HG02610 (cell line): Measurements from ENCODE around the gene SEC14L1.
"Not testable (repeated sequence)": the region's sequence is repeated elsewhere in the genome, so short reads cannot be mapped to it uniquely, and the experiment has no call there.

ENCODE experiments used
- ATAC-seq: cut with Tn5 transposase; IDR thresholded peaks from one replicate; pipeline ENCODE4 v1.9.1; 2021; ENCODE audit warnings: mild to moderate bottlenecking, moderate library complexity; ENCODE audit not compliant: unreplicated experiment

Gene SEC14L1

DNA sequence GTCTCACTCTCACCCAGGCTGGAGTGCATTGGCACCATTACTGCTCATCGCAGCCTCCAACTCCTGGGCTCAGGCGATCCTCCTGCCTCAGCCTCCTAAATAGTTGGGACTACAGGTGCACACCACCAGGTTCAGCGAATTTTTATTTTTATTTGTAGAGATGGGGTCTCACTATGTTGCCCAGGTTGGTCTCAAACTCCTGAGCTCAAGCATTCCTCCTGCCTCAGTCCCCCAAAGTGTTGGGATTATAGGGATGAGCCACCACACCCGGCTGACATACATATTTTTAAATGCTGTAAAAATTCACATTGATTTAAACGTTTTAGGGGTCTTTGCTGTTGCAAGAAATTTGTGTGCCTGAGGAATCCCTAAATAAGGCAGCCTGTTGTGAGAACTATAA, 24.8 kb upstream of the SEC14L1 start:
- ATAC-seq: no peak

DNA sequence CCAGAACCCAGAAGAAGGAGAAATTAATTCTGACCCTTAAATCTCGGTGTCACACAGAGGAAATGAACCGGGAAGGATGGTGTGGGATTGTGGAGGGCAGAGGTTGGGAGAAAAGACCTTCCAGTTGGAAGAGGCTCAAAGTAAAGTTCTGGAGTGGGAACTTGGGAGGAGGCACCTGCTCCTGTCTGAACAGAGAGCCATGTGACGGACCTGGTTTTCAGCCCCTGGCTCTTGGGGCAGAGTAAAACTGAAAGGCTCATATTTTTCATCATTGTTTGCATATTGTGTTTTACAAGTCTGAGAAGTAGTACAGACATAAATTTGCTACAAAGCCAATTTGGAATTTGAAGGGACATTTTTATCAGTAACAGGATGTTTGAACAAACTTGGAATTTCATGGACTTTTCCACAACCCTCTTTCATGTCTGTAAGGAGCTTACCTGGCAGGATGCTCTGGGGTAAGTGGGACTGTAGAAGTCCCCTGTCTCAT, 24.4 kb upstream of the SEC14L1 start:
- no peak for ATAC-seq

DNA sequence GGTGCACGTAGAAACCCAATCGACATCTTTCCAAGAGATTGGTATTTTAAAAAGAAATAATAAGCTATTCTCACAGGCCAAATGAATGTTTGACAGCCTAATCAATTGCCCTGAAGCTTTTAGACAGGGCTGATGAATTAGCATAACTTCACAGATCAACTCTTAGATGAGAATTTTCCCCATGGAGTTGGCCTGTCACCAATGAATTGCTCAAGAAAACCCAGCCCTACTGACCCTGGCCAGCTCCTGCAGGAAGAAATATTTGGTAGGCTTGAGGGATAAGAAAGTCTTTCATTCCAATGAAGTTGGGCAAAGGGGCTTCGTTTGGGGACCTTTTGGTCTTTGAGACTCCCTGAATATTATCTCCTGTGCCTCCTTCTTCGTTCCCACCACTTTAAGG, 23.4 kb upstream of the SEC14L1 start:
- ATAC-seq: no peak

DNA sequence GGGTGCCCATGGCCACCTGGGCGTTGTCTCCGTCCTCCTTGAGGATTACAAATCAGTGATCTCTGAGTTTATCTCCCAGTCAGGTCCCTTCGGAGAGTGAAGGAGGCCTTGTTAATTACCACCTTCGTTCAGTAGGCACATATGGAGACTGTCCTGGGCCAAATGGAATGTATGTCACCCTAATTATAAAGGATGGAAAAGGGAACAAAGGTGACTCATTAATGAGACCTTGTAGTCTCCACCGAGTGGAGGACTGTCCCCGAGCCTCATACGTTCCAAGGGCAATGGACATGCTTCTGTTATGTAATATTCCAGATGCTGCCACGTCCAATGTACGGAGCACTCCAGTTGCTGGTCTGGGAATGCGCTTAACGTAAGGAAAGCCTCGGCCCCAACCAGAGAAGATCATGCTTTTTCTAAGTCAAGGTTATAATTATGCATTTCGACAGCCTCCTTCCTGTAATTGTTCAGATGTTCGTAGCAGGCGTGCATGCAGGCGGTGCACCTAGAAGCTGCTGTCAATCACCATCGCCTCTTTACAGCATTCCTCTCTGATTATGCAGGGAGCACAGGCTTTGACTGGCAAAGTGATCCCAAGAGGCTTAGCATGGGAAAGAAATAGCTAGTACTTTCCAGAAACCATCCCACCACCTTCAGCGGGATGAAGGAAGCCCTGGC, 22.4 kb upstream of the SEC14L1 start:
- no peak for ATAC-seq

DNA sequence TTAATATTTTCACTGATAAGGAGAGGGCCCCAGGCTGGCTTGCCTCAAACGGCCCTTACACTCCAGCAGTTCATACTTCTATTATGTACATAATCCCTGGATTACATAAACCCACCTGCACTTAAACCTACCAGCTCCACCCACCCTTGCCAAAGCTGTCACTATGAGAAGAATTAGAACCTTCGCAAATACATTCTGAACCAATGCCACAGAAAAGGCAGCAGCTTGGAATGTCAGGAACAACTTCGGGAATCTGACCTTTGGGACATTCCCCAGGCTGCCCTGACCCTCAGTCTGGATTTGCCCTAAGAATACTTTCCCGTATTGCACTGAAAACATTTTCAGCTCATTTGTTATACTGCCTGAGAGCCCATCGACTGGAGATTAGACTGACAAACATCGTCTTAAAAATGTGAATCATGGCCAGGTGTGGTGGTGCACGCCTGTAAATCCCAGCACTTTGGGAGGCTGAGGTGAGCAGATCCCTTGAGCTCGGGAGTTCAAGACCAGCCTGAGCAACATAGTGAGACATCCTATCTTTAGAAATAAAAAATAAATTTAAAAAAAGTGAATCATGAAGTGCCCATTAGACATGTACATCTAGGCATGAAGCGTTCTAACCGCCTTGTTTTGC, 21.0 kb upstream of the SEC14L1 start:
- ATAC-seq: no peak

DNA sequence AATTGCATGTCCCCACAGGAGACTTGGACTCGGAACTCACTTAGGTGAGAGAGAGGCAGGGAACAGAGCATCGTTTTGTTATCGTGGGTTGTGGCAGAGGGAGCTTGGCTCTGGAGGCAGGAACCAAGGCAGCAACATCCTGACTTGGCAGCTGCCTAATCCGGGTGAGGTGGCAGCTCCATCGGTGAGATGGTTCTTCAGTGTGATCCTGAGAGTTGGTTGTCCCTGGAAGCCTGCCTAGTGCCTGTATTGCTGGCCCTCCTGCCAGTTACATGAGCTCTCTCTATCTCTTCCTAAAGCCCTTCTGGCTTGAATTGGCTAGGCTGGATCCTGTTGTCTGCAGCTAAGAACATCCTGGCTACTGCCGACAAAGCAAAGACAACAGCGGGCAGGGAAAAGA, 19.9 kb upstream of the SEC14L1 start:
- no peak for ATAC-seq

DNA sequence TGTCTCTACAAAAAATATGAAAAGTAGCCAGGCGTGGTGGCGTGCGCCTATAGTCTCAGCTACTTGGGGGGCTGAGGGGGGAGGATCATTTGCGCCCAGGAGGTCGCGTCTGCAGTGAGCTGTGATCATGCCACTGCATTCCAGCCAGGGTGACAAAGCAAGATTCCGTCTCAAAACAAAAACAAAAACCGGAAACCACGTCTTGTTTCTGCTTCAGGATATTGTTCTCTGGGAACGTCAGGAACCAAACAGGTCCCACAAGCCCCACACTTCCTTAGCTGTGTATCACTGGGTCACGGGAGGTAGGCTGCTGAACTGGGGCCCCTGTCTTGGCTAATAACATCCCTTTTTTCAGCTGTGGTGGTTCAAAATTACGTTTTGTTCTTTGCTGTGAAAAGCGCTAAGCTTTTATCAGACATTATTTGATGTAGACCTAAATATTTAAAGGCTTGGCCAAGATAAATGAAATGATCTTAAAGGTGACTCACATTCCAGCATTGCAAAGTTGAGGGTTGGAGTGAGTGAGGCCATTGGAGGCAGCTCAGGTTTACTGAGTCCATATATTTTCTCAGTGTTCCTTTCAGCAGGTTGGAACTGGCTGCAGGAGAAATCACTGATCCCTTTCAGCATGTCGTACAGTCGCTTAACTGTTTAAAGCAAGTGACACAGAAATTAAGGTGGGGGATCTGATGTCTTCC, 16.4 kb upstream of the SEC14L1 start:
- no peak for ATAC-seq

DNA sequence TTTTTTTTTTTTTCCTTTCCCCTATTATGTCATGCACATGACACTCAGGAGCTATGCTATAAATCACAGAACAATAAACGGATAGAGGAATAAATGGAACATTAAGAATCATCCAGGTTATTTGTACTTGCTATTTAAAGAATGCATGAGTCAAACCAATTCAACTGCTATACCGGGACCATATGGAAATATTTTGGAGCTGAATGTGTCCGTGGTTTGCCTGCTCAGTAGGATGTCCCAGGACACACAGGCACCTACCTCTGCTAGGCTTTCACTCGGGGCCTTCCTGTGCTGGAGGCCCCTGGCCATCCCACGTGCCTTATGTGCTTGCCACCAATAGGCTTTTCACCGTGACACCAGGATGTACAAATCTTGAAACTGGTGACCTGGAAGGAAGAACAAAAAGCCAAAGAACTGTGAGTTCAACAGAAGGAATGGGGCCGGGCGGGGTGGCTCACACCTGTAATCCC, 15.3 kb upstream of the SEC14L1 start:
- no peak for ATAC-seq

DNA sequence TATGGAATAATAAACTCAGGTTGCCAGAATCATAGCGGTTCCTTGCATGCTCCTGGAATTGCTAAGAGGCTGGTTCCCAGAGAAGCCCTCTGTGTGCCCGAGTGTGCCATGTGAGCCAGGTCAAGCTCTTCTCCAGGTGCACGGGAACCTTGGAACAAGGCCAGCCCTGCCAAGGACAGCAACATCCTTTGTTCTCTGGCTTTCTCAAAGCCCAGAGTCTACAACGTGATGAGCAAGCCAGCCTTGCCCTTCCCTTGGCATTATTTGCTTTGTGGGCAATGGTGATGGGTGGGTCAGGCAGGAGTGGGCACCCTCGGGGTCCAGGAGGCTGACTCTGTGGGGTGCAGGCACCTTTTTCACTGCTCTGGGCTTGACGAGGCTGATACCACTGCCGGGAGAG, 14.2 kb upstream of the SEC14L1 start:
- no peak for ATAC-seq

DNA sequence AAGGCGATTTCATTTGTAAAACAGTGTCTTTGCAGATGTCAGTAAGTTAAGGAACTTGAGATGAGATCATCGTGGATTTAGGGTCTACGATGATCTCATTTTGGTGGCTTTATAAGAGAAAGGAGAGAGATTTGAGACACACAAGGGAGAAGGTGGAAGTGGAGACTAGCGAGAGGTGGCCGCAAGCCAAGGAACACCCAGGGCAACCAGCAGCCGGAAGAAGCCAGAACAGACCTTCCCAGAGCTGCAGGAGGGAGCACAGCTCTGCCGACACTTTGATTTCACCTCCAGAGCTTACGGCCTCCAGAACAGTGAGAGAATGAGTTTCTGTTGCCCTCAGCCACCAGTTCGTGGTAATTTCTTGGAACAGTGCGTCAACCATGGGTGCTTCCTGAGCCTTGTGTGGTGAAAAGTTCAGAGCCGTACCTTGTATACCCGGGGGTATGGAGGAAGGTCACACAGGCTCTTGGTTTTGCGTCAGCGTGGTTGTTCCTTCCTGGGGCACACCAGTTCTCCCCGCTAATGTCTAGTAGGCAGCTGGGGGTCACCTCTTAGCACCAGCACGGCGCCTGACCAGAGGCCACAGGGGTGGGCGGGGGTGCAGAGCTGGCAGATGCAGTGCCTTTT, 12.9 kb upstream of the SEC14L1 start:
- ATAC-seq: no peak

DNA sequence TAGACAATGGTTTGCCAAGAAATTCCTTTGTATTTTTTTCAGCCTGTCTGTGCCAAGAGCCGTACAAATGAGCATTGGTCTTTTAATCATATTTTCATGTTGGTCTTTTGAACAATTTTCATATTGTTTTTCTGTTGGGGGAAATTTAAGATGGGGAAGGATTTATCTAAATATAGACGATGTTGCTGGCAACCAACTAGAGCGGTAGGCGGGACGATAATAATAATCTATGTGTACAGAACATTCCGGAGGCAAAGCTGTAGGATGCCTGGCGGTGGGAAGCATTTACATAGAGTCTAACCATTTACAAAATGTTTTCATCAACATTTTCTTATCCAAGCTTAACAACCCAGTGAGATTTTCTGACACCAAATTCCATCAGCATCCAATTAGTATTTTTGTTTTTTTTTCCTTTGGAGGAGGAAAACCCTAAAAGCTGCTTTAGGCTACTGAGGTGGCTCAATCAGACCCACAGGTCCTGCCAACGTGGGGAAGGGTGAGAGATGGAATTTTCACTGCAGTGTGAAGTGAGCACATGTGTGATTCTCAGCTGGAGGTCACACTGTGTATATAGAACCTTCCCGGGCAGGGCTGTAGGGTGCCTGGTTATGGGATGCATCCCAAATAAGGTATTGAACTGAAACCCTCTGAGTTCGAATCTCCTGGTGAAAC, 11.7 kb upstream of the SEC14L1 start:
- no peak for ATAC-seq

DNA sequence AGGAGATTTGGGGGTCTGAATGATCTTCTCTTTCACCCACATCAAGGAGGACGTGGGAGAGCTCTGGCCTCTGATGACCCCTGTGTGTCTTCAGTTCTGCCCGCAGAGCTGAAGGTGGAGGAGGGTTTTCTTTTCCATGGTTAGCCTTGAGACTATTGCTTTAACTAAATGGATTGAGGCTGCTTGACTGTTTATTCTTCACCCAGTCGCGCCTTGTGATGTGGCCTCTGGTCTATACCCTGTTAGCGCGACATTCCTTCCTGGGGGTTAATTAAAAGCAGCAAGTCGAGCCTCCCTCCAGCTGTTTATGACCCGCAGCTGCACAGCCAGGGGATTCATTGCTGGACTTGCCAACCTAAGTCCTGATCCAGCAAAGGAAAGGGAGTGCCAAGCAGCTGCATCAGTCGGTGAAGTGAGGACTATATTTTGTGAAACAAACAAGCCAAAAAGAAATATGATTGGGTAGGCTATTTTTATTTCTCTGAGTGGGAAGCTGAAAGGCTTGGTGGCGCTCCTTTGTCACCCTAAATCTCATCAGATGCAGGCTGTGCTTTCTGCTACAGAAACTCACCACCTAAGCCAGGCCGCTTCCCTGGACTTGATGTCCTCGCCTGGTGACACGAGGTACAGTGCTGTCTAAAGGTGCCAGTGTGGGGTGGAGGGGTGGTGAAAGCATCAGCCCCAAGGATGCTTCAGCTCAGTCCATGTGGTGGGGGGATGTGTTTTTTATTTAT, 11.0 kb upstream of the SEC14L1 start:
- no peak for ATAC-seq

DNA sequence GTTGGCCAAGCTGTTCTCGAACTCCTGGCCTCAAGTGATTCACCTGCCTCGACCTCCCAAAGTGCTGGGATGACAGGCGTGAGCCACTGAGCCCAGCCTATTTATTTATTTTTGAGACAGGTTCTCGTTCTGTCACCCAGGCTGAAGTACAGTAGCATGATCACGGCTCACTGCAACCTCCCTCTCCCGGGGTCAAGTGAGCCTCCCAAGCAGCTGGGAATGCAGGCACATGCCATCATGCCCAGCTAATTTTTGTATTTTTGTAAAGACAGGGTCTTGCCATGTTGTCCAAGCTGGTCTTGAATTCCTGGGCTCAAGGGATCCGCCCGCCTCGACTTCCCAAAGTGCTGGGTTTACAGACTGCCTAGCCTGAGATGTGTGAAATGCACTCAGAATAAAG, 10.2 kb upstream of the SEC14L1 start:
- no peak for ATAC-seq

DNA sequence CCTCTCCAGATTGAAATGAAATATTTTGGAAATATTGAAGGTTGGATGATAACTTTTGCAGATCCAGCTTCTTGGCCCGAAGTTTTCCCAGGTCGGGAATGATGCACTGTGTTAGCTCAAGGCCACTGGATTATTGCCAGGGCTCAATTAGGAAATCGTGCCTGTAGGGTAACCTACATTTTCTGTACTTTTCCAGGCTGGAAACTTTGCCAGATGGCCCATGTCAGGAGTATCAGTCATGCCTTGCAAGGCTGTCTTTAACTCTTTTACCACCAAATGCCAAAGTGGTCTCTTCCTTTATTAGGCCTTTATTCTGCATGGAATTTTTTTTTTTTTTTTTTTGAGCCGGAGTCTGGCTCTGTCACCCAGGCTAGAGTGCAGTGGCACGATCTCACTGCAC, 8.9 kb upstream of the SEC14L1 start:
- no peak for ATAC-seq

DNA sequence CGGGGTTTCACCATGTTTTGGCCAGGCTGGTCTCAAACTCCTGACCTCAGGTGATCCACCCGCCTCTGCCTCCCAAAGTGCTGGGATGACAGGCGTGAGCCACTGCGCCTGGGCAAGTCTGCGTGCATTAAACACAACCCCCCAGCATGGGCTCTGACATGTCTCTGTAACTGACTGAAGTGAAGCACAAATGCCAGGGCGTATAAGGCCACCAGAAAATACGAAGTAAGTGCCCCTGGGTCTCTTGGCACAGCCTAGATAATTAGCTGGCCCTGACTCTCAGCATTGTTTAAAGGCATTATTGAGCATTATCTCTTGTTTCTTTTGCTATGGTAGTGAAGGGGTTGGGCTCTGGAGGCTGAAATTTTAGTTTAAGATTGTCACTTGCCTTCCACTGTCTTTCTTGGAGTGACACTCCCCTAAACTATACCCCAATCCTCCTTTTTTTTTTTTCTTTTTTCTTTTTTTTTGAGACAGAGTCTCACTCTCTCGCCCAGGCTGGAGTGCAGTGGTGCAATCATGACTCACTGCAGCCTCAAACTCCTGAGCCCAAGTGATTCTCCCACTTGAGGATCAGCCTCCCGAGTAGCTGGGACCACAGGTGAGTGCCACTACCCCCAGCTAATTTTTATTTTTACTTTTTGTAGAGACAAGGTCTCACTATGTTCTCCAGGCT, 8.2 kb upstream of the SEC14L1 start:
- no peak for ATAC-seq

DNA sequence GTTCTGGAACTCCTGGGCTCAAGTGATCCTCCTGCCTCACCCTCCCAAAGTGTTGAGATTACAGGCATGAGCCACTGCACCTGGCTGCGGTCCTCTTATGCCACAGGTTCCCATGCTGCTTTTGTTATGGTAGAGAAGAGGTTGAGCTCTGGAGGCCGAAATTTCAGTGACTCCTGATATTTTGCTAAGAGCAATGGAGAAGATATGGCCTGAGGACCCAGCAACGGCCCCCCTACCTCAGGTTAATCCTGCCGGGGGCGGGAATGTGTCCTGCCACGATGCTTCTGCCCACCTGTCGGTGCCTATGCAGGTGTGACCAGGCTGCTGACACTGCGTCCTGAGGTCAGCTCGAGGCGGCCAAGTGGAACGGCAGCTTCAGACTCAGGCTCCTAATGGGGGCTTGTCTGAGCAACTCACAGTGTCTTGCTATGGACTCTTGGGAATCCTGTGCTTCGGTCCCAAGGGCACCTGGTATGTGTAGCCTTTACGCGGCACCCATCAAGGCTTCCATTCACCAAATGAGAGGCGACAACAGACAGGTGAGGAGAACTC, 7.6 kb upstream of the SEC14L1 start:
- ATAC-seq: no peak

DNA sequence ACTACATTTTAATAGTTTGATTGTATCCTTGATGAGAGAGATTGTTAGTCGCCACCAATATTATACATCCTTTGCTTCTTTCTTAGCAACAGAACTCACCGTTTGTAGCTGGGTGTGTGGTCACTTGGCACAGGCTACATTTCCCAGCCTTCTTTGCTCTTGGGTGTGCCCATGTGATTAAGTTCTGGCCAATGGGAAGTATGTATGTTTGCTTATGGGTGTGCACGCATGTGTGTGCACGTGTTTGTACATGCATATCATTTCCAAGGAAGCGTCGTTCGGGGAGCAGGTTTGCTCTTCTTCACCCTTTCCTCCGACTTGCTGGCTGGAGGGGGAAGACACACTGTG, 4.4 kb upstream of the SEC14L1 start:
- ATAC-seq: no peak

DNA sequence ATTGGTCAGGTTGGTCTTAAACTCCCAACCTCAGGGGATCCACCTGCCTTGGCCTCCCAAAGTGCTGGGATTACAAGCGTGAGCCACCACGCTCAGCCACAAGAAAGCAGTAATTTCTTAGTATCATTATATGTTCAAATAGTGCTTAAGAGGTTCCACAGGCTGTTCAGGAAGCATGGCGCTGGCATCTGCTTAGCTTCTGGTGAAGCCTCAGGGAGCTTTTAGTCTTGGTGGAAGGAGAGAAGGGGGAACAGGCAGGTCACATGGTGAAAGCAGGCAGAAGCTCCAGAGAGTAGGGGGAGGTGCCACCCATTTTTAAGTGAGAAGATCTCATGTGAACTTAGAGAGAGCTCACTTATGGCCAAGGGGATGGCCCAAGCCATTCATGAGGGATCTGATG, 3.7 kb upstream of the SEC14L1 start:
- ATAC-seq: no peak

DNA sequence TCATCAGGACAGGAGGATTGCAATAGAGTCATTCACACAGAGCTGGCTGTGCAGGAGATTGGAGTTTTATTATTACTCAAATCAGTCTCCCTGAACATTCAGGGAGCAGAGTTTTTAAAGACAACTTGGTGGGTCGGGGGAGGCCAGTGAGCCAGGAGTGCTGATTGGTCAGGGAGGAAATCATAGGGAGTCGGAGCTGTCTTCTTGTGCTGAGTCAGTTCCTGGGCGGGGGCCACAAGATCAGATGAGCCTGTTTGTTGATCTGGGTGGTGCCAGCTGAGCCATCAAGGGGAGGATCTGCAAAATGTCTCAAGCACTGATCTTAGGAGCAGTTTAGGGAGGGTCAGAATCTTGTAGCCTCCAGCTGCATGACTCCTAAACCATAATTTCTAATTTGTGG, 2.9 kb upstream of the SEC14L1 start:
- not testable (repeated sequence) for ATAC-seq
